ENCODE results near the gene ABCA7. TPM values are rescaled to one million over a fixed set of nuclear protein-coding genes. Genes with fewer than 3 reads are reported as not detected.

The ABCA7 gene
- total and polyA plus RNA-seq, 2 experiments from 2014 or later: 2.1 to 2.6 TPM

- Histone ChIP-seq H3K27ac (no peak overlapping the region), H2AFZ (no peak overlapping the region), H3K27me3 (replicated peaks; ENCODE audit: insufficient read depth) (no peaks in the 10 kb centered on the region), H3K9me2 (ENCODE audit: insufficient read depth) (no peaks in the 10 kb centered on the region), H3K4me3 (no peak overlapping the region), H3K9me3 (ENCODE audit: low read depth) (no peaks in the 10 kb centered on the region), H3K4me1 (ENCODE audit: insufficient read depth) (no peaks in the 10 kb centered on the region), H4K20me1 (ENCODE audit: insufficient read depth) (no peaks in the 10 kb centered on the region), H3K9ac (no peak overlapping the region), H3K4me2 (ENCODE audit: unreplicated experiment) (no peak overlapping the region), H3F3A (ENCODE audit: insufficient read depth) (no peaks in the 10 kb centered on the region), H3K79me2 (ENCODE audit: insufficient read depth) (no peaks in the 10 kb centered on the region), H3K36me3 (ENCODE audit: low read depth) (no peaks in the 10 kb centered on the region)
- WGBS, 2 experiments (ENCODE audit: low coverage in 1 of 2, low lambda C conversion rate in 2 of 2, missing lambda C conversion rate in 2 of 2): 39 to 50% methylated on average over 6 to 11 of the region's 11 CpGs
- no peak for DNase-seq
- no peak for TF ChIP-seq EZH2 (IDR thresholded peaks at IDR 0.05; ENCODE audit: insufficient read depth, poor library complexity, severe bottlenecking)
- no peak for TF ChIP-seq EZH2phosphoT487 (IDR thresholded peaks at IDR 0.05; ENCODE audit: insufficient read depth, low read depth)
- in situ Hi-C loops (cut with MboI): no loop called here
Measured at GRCh38 chr19:1049800-1050199, 9.9 kb downstream of the ABCA7 start.

DNA sequence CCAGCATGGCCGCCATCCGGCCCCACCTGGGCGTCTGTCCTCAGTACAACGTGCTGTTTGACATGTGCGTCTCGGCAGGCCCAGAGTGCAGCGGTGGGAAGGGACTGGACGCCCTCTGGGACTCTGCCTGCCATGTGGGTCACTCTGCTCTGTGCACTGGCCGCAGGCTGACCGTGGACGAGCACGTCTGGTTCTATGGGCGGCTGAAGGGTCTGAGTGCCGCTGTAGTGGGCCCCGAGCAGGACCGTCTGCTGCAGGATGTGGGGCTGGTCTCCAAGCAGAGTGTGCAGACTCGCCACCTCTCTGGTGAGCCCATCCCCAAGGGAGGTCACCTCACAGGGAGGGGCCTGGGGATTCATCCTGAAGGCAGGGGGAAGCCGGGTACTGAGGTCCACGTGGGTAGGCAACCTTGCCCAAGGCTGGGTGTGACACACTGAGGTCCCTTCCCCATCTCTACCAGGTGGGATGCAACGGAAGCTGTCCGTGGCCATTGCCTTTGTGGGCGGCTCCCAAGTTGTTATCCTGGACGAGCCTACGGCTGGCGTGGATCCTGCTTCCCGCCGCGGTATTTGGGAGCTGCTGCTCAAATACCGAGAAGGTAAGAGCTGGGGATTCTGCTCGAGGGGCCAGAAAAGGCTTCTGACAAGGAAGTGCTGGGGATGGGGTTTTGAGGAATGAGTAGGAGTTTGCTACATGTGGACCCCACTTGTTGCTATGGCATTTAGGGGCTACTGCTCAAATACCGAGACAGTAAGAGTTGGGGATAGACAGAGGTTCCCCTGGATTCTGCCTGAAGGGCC lies 11.3 kb downstream of the ABCA7 start:
- TF ChIP-seq EZH2phosphoT487 (IDR thresholded peaks at IDR 0.05; ENCODE audit: insufficient read depth, low read depth): no peak
- no peak for TF ChIP-seq EZH2 (IDR thresholded peaks at IDR 0.05; ENCODE audit: insufficient read depth, poor library complexity, severe bottlenecking)
- no peaks in the 10 kb centered on the region for H3K27me3 ChIP-seq (replicated peaks; ENCODE audit: insufficient read depth)
- H3K9me3 ChIP-seq (ENCODE audit: low read depth): no peaks in the 10 kb centered on the region
- H3K79me2 ChIP-seq (ENCODE audit: insufficient read depth): no peaks in the 10 kb centered on the region
- no peaks in the 10 kb centered on the region for H3K4me1 ChIP-seq (ENCODE audit: insufficient read depth)
- H3K9me2 ChIP-seq (ENCODE audit: insufficient read depth): no peaks in the 10 kb centered on the region
- H3K36me3 ChIP-seq (ENCODE audit: low read depth): no peaks in the 10 kb centered on the region
- no peaks in the 10 kb centered on the region for H3F3A ChIP-seq (ENCODE audit: insufficient read depth)
- H3K4me2 ChIP-seq (ENCODE audit: unreplicated experiment): no peak overlapping the region
- no peak overlapping the region for H3K9ac ChIP-seq
- H3K4me3 ChIP-seq: no peak overlapping the region
- no peaks in the 10 kb centered on the region for H4K20me1 ChIP-seq (ENCODE audit: insufficient read depth)
- 76 to 77% methylated on average over 30 to 31 of the region's 31 CpGs for WGBS, 2 experiments (ENCODE audit: low coverage in 1 of 2, low lambda C conversion rate in 2 of 2, missing lambda C conversion rate in 2 of 2)
- no peak overlapping the region for H3K27ac ChIP-seq
- in situ Hi-C loops (cut with MboI): no loop called here
- no peak overlapping the region for H2AFZ ChIP-seq
- DNase-seq: no peak

- H3K9ac ChIP-seq: no peak overlapping the region
- no peak for DNase-seq
- H3K4me2 ChIP-seq (ENCODE audit: unreplicated experiment): no peak overlapping the region
- no peaks in the 10 kb centered on the region for H3K9me2 ChIP-seq (ENCODE audit: insufficient read depth)
- 76 to 79% methylated on average over 17 of the region's 17 CpGs for WGBS, 2 experiments (ENCODE audit: low coverage in 1 of 2, low lambda C conversion rate in 2 of 2, missing lambda C conversion rate in 2 of 2)
- TF ChIP-seq EZH2phosphoT487 (IDR thresholded peaks at IDR 0.05; ENCODE audit: insufficient read depth, low read depth) (no peak), EZH2 (IDR thresholded peaks at IDR 0.05; ENCODE audit: insufficient read depth, poor library complexity, severe bottlenecking) (no peak)
- no peaks in the 10 kb centered on the region for H3K4me1 ChIP-seq (ENCODE audit: insufficient read depth)
- H3K79me2 ChIP-seq (ENCODE audit: insufficient read depth): no peaks in the 10 kb centered on the region
- in situ Hi-C loops (cut with MboI): no loop called here
- no peaks in the 10 kb centered on the region for H3K27me3 ChIP-seq (replicated peaks; ENCODE audit: insufficient read depth)
- no peaks in the 10 kb centered on the region for H4K20me1 ChIP-seq (ENCODE audit: insufficient read depth)
- H3F3A ChIP-seq (ENCODE audit: insufficient read depth): no peaks in the 10 kb centered on the region
- no peak overlapping the region for H2AFZ ChIP-seq
- H3K27ac ChIP-seq: no peak overlapping the region
- no peaks in the 10 kb centered on the region for H3K36me3 ChIP-seq (ENCODE audit: low read depth)
- H3K4me3 ChIP-seq: no peak overlapping the region
- H3K9me3 ChIP-seq (ENCODE audit: low read depth): no peaks in the 10 kb centered on the region
Measured at GRCh38 chr19:1051791-1052190, 11.9 kb downstream of the ABCA7 start.

DNA sequence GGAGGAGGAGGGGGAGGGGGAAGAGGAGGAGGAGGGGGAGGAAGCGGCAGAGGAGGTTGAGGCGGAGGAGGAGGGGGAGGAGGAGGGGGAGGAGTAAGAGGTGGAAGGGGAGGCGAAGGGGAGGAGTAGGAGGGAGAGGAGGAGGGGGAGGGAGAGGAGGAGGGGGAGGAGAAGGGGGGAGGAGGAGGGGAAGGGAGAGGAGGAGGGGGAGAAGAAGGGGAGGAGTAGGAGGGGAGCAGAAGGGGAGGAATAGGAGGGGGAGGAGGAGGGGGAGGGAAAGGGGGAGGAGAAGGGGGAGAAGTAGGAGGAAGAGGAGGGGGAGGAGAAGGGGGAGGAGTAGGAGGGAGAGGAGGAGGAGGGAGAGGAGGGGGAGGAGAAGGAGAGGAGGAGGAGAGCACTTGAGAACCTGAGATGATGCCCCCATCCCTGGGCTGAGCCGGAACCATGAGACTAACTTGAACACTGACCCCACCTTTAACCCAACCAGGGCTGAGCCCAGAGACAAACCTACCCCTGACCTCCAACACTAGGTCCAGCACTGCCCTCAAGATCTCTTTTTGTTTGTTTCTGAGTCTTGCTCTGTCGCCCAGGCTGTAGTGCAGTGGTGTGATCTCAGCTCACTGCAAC lies 12.6 kb downstream of the ABCA7 start:
- Histone ChIP-seq H2AFZ (no peak overlapping the region), H3K4me3 (no peak overlapping the region), H3K27ac (no peak overlapping the region), H3K9ac (no peak overlapping the region), H3K4me1 (ENCODE audit: insufficient read depth) (no peaks in the 10 kb centered on the region), H3F3A (ENCODE audit: insufficient read depth) (no peaks in the 10 kb centered on the region), H3K79me2 (ENCODE audit: insufficient read depth) (no peaks in the 10 kb centered on the region), H3K4me2 (ENCODE audit: unreplicated experiment) (no peak overlapping the region), H4K20me1 (ENCODE audit: insufficient read depth) (no peaks in the 10 kb centered on the region), H3K27me3 (replicated peaks; ENCODE audit: insufficient read depth) (no peaks in the 10 kb centered on the region), H3K9me2 (ENCODE audit: insufficient read depth) (no peaks in the 10 kb centered on the region), H3K9me3 (ENCODE audit: low read depth) (no peaks in the 10 kb centered on the region), H3K36me3 (ENCODE audit: low read depth) (no peaks in the 10 kb centered on the region)
- in situ Hi-C loops (cut with MboI): no loop called here
- WGBS, 2 experiments (ENCODE audit: low coverage in 1 of 2, low lambda C conversion rate in 2 of 2, missing lambda C conversion rate in 2 of 2): 36 to 48% methylated on average over 2 to 5 of the region's 5 CpGs
- no peak for DNase-seq
- TF ChIP-seq EZH2 (IDR thresholded peaks at IDR 0.05; ENCODE audit: insufficient read depth, poor library complexity, severe bottlenecking) (no peak), EZH2phosphoT487 (IDR thresholded peaks at IDR 0.05; ENCODE audit: insufficient read depth, low read depth) (no peak)
